ENCODE results near the gene THAP7. TPM values are rescaled to one million over a fixed set of nuclear protein-coding genes. Genes with fewer than 3 reads are reported as not detected.

Gene THAP7
- total and polyA plus RNA-seq, 9 of the 15 experiments (the other 6 are each of a cell fraction or from before 2014, with no cell fraction given) = 7.9 to 263 (median 84.1) TPM

DNA sequence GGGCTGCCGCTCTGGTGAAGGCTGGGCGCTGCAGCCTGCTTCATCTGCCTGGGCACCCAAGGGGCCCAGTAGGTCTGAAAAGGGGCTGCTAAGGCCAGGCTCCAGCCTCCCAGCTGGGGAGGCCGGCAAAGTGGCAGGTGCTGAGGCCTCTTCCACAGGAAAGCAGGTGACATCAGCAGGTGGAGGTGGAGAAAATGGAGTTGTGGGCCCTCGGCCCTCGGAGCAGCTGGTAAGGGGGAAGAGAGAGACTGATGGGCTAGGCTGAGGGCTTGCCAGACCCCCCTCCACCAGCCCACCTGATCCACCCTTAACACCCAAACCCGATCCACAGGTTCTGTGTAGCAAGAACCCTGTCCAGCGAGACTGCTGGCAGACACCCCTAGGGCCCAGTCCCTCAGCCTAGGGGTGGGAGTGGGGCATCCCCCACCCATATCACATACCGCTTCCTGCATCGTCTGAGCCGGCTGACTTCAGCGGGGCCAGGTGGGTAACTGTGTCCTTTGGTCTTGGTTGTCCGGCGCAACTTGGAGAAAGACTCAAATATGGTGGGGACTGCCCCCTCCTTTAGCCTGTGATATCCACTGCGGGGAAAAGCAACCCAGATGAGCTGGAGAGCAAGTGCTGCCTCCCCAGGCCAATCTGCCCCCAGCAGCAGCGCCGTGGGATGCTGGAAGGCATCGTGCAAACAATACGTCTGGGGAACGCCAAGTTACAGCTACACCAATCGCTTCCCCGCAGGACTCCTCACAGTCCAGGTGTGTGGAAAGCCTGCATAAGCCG, 1.5 kb downstream of the THAP7 start (continued):
- TF ChIP-seq, protein P1, sequence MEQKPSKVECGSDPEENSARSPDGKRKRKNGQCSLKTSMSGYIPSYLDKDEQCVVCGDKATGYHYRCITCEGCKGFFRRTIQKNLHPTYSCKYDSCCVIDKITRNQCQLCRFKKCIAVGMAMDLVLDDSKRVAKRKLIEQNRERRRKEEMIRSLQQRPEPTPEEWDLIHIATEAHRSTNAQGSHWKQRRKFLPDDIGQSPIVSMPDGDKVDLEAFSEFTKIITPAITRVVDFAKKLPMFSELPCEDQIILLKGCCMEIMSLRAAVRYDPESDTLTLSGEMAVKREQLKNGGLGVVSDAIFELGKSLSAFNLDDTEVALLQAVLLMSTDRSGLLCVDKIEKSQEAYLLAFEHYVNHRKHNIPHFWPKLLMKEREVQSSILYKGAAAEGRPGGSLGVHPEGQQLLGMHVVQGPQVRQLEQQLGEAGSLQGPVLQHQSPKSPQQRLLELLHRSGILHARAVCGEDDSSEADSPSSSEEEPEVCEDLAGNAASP (IDR thresholded peaks at IDR 0.05) = no peak
- TF ChIP-seq ETV1 (tag; conservative IDR thresholded peaks at IDR 0.05; ENCODE audit: low read depth) (no peak), ZNF184 (CRISPR knock-in tag; IDR thresholded peaks at IDR 0.05) (no peak), NONO (IDR thresholded peaks at IDR 0.05; ENCODE audit: low read depth in 2 of 2, low read length in 1 of 2) (no peak), ELF4 (CRISPR knock-in tag; IDR thresholded peaks at IDR 0.05) (0 out of 2 replicates have a peak, but pooled peaks have one; percentile 44), ERF (CRISPR knock-in tag; IDR thresholded peaks at IDR 0.05) (no peak), ZKSCAN1 (IDR thresholded peaks at IDR 0.05; ENCODE audit: low read depth, low read length) (no peak), TRIM24 (IDR thresholded peaks at IDR 0.05) (no peak), CBFA2T3 (IDR thresholded peaks at IDR 0.05) (no peak), KDM2B (CRISPR knock-in tag; IDR thresholded peaks at IDR 0.05) (peak; percentile 42; the same call in 1 of the 2 replicates), ZBTB7A (IDR thresholded peaks at IDR 0.05; ENCODE audit: borderline replicate concordance, control insufficient read depth, low read depth, low read length) (no peak), MAZ (CRISPR knock-in tag; conservative IDR thresholded peaks at IDR 0.05 in 1 of 2, IDR thresholded peaks at IDR 0.05 in 1 of 2) (no peak; a peak in 1 of 4 replicates), BRD4 (IDR thresholded peaks at IDR 0.05) (no peak), ZFPM2 (CRISPR knock-in tag; IDR thresholded peaks at IDR 0.05) (0 out of 2 replicates have a peak, but pooled peaks have one; percentile 7), RFX7 (CRISPR knock-in tag; IDR thresholded peaks at IDR 0.05) (peak; percentile 80), SIN3A (IDR thresholded peaks at IDR 0.05; ENCODE audit: borderline replicate concordance in 2 of 2, control insufficient read depth in 1 of 2, low read depth in 2 of 2, low read length in 2 of 2) (no peak), HDAC2 (IDR thresholded peaks at IDR 0.05) (no peak), E2F3 (CRISPR knock-in tag; IDR thresholded peaks at IDR 0.05) (0 out of 2 replicates have a peak, but pooled peaks have one; percentile 11)
- TF ChIP-seq, protein P2, sequence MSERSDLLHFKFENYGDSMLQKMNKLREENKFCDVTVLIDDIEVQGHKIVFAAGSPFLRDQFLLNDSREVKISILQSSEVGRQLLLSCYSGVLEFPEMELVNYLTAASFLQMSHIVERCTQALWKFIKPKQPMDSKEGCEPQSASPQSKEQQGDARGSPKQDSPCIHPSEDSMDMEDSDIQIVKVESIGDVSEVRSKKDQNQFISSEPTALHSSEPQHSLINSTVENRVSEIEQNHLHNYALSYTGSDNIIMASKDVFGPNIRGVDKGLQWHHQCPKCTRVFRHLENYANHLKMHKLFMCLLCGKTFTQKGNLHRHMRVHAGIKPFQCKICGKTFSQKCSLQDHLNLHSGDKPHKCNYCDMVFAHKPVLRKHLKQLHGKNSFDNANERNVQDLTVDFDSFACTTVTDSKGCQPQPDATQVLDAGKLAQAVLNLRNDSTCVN (CRISPR knock-in tag; IDR thresholded peaks at IDR 0.05) = peak; percentile 18; the same call in 1 of the 2 replicates
- TF ChIP-seq, protein P3, sequence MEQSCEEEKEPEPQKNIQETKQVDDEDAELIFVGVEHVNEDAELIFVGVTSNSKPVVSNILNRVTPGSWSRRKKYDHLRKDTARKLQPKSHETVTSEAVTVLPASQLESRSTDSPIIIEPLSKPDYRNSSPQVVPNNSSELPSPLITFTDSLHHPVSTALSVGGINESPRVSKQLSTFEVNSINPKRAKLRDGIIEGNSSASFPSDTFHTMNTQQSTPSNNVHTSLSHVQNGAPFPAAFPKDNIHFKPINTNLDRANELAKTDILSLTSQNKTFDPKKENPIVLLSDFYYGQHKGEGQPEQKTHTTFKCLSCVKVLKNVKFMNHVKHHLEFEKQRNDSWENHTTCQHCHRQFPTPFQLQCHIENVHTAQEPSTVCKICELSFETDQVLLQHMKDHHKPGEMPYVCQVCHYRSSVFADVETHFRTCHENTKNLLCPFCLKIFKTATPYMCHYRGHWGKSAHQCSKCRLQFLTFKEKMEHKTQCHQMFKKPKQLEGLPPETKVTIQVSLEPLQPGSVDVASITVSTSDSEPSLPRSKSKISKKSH (CRISPR knock-in tag; IDR thresholded peaks at IDR 0.05) = no peak
- TF ChIP-seq, protein P4, sequence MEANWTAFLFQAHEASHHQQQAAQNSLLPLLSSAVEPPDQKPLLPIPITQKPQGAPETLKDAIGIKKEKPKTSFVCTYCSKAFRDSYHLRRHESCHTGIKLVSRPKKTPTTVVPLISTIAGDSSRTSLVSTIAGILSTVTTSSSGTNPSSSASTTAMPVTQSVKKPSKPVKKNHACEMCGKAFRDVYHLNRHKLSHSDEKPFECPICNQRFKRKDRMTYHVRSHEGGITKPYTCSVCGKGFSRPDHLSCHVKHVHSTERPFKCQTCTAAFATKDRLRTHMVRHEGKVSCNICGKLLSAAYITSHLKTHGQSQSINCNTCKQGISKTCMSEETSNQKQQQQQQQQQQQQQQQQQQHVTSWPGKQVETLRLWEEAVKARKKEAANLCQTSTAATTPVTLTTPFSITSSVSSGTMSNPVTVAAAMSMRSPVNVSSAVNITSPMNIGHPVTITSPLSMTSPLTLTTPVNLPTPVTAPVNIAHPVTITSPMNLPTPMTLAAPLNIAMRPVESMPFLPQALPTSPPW (CRISPR knock-in tag; IDR thresholded peaks at IDR 0.05) = no peak
